ENCODE data around the gene CCDC152. TPM values are rescaled to one million over a fixed set of nuclear protein-coding genes. Genes with fewer than 3 reads are reported as not detected.

Gene CCDC152
- total and polyA plus RNA-seq, 5 donors from 2014 or later = 0.99 to 3.3 (median 1.3) TPM

GRCh38 chr5:42819745-42820144, 63.1 kb downstream of the CCDC152 start:
- Histone ChIP-seq H3K9me3 (ENCODE audit: control insufficient read depth in 2 of 2, low read length in 2 of 2) (no peaks in the 10 kb centered on the region), H3K27ac (ENCODE audit: insufficient read depth, low read length, poor library complexity, severe bottlenecking) (no peak overlapping the region), H3K4me1 (ENCODE audit: control insufficient read depth, insufficient read depth, low read length, poor library complexity, severe bottlenecking) (no peaks in the 10 kb centered on the region), H3K27me3 (ENCODE audit: control insufficient read depth, insufficient read depth, low read length) (no peaks in the 10 kb centered on the region), H3K4me3 (ENCODE audit: low read depth, low read length) (no peak overlapping the region), H3K36me3 (ENCODE audit: control insufficient read depth, insufficient read depth, low read length) (no peaks in the 10 kb centered on the region)
- Mint-ChIP-seq H3K36me3 (no peaks in the 10 kb centered on the region), H3K27ac (no peak overlapping the region), H3K9me3 (peaks cover 0 to 2% (median 0%) of the 10 kb centered on the region in 7 donors), H3K4me3 (no peak overlapping the region), H3K27me3 (no peaks in the 10 kb centered on the region), H3K4me1 (no peaks in the 10 kb centered on the region)
- no peak for ATAC-seq (ENCODE audit: low read depth in 2 of 2)
- DNase-seq = no peak

GRCh38 chr5:42822548-42822947, 65.9 kb downstream of the CCDC152 start:
- Histone ChIP-seq H3K27ac (ENCODE audit: insufficient read depth, low read length, poor library complexity, severe bottlenecking) (no peak overlapping the region), H3K4me3 (ENCODE audit: low read depth, low read length) (no peak overlapping the region), H3K9me3 (ENCODE audit: control insufficient read depth in 2 of 2, low read length in 2 of 2) (no peaks in the 10 kb centered on the region), H3K4me1 (ENCODE audit: control insufficient read depth, insufficient read depth, low read length, poor library complexity, severe bottlenecking) (no peaks in the 10 kb centered on the region), H3K27me3 (ENCODE audit: control insufficient read depth, insufficient read depth, low read length) (no peaks in the 10 kb centered on the region), H3K36me3 (ENCODE audit: control insufficient read depth, insufficient read depth, low read length) (no peaks in the 10 kb centered on the region)
- Mint-ChIP-seq H3K27ac (no peak overlapping the region), H3K9me3 (peaks cover 0 to 2% (median 0%) of the 10 kb centered on the region in 7 donors), H3K36me3 (no peaks in the 10 kb centered on the region), H3K4me3 (no peak overlapping the region), H3K4me1 (no peaks in the 10 kb centered on the region), H3K27me3 (no peaks in the 10 kb centered on the region)
- ATAC-seq (ENCODE audit: low read depth in 2 of 2) = no peak
- DNase-seq = no peak

- Mint-ChIP-seq H3K4me1 (no peaks in the 10 kb centered on the region), H3K27ac (no peak overlapping the region), H3K4me3 (no peak overlapping the region), H3K27me3 (peaks cover 5% of the 10 kb centered on the region), H3K36me3 (no peaks in the 10 kb centered on the region), H3K9me3 (no peaks in the 10 kb centered on the region)
- no peaks in the 10 kb centered on the region for H3K9me3 ChIP-seq (ENCODE audit: control insufficient read depth in 2 of 2, low read length in 2 of 2)
- H3K27me3 ChIP-seq (ENCODE audit: control insufficient read depth, insufficient read depth, low read length) = peaks cover 3% of the 10 kb centered on the region
- H3K4me3 ChIP-seq (ENCODE audit: low read depth, low read length) = no peak overlapping the region
- H3K27ac ChIP-seq (ENCODE audit: insufficient read depth, low read length, poor library complexity, severe bottlenecking) = no peak overlapping the region
- H3K36me3 ChIP-seq (ENCODE audit: control insufficient read depth, insufficient read depth, low read length) = no peaks in the 10 kb centered on the region
- no peak for ATAC-seq (ENCODE audit: low read depth in 2 of 2)
- H3K4me1 ChIP-seq (ENCODE audit: control insufficient read depth, insufficient read depth, low read length, poor library complexity, severe bottlenecking) = no peaks in the 10 kb centered on the region
- DNase-seq = no peak
Observed at GRCh38 chr5:42824347-42824976, 67.8 kb downstream of the CCDC152 start.

GRCh38 chr5:42825422-42826148, 69.0 kb downstream of the CCDC152 start:
- no peaks in the 10 kb centered on the region for H3K4me1 Mint-ChIP-seq
- H3K27ac ChIP-seq (ENCODE audit: insufficient read depth, low read length, poor library complexity, severe bottlenecking) = no peak overlapping the region
- no peaks in the 10 kb centered on the region for H3K4me1 ChIP-seq (ENCODE audit: control insufficient read depth, insufficient read depth, low read length, poor library complexity, severe bottlenecking)
- no peak for ATAC-seq (ENCODE audit: low read depth in 2 of 2)
- H3K4me3 Mint-ChIP-seq = no peak overlapping the region
- no peaks in the 10 kb centered on the region for H3K36me3 ChIP-seq (ENCODE audit: control insufficient read depth, insufficient read depth, low read length)
- no peak overlapping the region for H3K4me3 ChIP-seq (ENCODE audit: low read depth, low read length)
- no peak for DNase-seq
- H3K36me3 Mint-ChIP-seq = no peaks in the 10 kb centered on the region
- H3K9me3 ChIP-seq (ENCODE audit: control insufficient read depth in 2 of 2, low read length in 2 of 2) = no peaks in the 10 kb centered on the region
- peaks cover 5% of the 10 kb centered on the region for H3K27me3 Mint-ChIP-seq
- H3K27me3 ChIP-seq (ENCODE audit: control insufficient read depth, insufficient read depth, low read length) = peaks cover 3% of the 10 kb centered on the region
- H3K27ac Mint-ChIP-seq = no peak overlapping the region
- no peaks in the 10 kb centered on the region for H3K9me3 Mint-ChIP-seq

GRCh38 chr5:42826757-42827515, 70.3 kb downstream of the CCDC152 start:
- Mint-ChIP-seq H3K9me3 (no peaks in the 10 kb centered on the region), H3K4me3 (no peak overlapping the region), H3K4me1 (no peaks in the 10 kb centered on the region), H3K27ac (no peak overlapping the region), H3K36me3 (no peaks in the 10 kb centered on the region), H3K27me3 (peaks cover 5% of the 10 kb centered on the region)
- no peak for ATAC-seq (ENCODE audit: low read depth in 2 of 2)
- Histone ChIP-seq H3K36me3 (ENCODE audit: control insufficient read depth, insufficient read depth, low read length) (no peaks in the 10 kb centered on the region), H3K9me3 (ENCODE audit: control insufficient read depth in 2 of 2, low read length in 2 of 2) (no peaks in the 10 kb centered on the region), H3K27me3 (ENCODE audit: control insufficient read depth, insufficient read depth, low read length) (peaks cover 13% of the 10 kb centered on the region), H3K4me3 (ENCODE audit: low read depth, low read length) (no peak overlapping the region), H3K4me1 (ENCODE audit: control insufficient read depth, insufficient read depth, low read length, poor library complexity, severe bottlenecking) (no peaks in the 10 kb centered on the region), H3K27ac (ENCODE audit: insufficient read depth, low read length, poor library complexity, severe bottlenecking) (no peak overlapping the region)
- no peak for DNase-seq

GRCh38 chr5:42828671-42829070, 72.1 kb downstream of the CCDC152 start:
- no peaks in the 10 kb centered on the region for H3K36me3 ChIP-seq (ENCODE audit: control insufficient read depth, insufficient read depth, low read length)
- H3K36me3 Mint-ChIP-seq = no peaks in the 10 kb centered on the region
- no peak overlapping the region for H3K4me3 Mint-ChIP-seq
- no peaks in the 10 kb centered on the region for H3K4me1 Mint-ChIP-seq
- H3K9me3 ChIP-seq (ENCODE audit: control insufficient read depth in 2 of 2, low read length in 2 of 2) = no peaks in the 10 kb centered on the region
- no peak overlapping the region for H3K27ac Mint-ChIP-seq
- no peak overlapping the region for H3K4me3 ChIP-seq (ENCODE audit: low read depth, low read length)
- H3K27me3 ChIP-seq (ENCODE audit: control insufficient read depth, insufficient read depth, low read length) = peaks cover 15% of the 10 kb centered on the region
- no peak for DNase-seq
- H3K27me3 Mint-ChIP-seq = peaks cover 5% of the 10 kb centered on the region
- no peak for ATAC-seq (ENCODE audit: low read depth in 2 of 2)
- H3K27ac ChIP-seq (ENCODE audit: insufficient read depth, low read length, poor library complexity, severe bottlenecking) = no peak overlapping the region
- H3K9me3 Mint-ChIP-seq = no peaks in the 10 kb centered on the region
- H3K4me1 ChIP-seq (ENCODE audit: control insufficient read depth, insufficient read depth, low read length, poor library complexity, severe bottlenecking) = no peaks in the 10 kb centered on the region

GRCh38 chr5:42830924-42831323, 74.3 kb downstream of the CCDC152 start:
- Mint-ChIP-seq H3K36me3 (no peaks in the 10 kb centered on the region), H3K4me1 (no peaks in the 10 kb centered on the region), H3K27me3 (peaks cover 5% of the 10 kb centered on the region), H3K4me3 (no peak overlapping the region), H3K27ac (no peak overlapping the region), H3K9me3 (peaks cover 0 to 2% (median 0%) of the 10 kb centered on the region in 7 donors)
- H3K27ac ChIP-seq (ENCODE audit: insufficient read depth, low read length, poor library complexity, severe bottlenecking) = no peak overlapping the region
- DNase-seq (no peak), ATAC-seq (ENCODE audit: low read depth in 2 of 2) (no peak)
- no peaks in the 10 kb centered on the region for H3K4me1 ChIP-seq (ENCODE audit: control insufficient read depth, insufficient read depth, low read length, poor library complexity, severe bottlenecking)
- H3K9me3 ChIP-seq (ENCODE audit: control insufficient read depth in 2 of 2, low read length in 2 of 2) = no peaks in the 10 kb centered on the region
- H3K36me3 ChIP-seq (ENCODE audit: control insufficient read depth, insufficient read depth, low read length) = no peaks in the 10 kb centered on the region
- H3K4me3 ChIP-seq (ENCODE audit: low read depth, low read length) = no peak overlapping the region
- peaks cover 15% of the 10 kb centered on the region for H3K27me3 ChIP-seq (ENCODE audit: control insufficient read depth, insufficient read depth, low read length)
